ENCODE results near the gene OCA2.
"Not testable (repeated sequence)": the region's sequence is repeated elsewhere in the genome, so short reads cannot be mapped to it uniquely, and the experiment has no call there.

OCA2 gene

DNA sequence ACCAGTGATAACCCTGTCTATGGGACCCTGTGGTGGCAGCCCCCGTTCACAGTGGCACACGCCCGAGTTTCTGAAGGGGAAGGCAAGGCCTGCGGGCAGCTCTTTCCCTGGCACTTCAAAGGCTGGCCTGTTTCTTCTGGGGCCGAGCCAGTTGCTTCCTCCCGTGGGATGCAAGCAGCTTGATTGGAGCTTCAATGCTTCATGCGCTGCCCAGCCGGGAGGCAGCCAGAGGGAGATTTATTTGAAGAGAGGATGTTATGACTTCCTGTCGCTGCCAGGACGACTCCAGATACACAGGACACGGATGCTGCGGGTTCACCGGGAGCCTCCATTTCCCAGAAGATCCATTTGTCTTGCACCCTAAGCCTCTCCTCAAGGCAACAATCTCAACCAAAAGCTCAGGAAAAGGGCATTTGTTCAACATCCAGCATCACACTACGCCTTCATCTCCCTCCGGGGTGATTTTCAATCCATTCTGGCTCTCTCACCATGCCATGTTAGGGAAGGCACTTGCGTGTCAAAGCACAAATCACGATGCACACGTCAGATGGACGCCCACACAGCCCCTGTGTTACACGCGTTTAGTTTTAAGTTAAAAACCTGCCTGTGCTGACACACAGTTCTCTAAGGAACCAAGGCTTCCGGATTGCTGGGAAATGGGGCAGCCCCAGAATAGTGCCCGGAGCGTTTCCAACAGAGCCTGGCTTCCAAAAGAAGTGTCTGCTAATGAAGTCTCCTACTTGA, 330.2 kb downstream of the OCA2 start:
- H2AFZ ChIP-seq (ENCODE audit: low read depth, low read length, severe bottlenecking): no peak overlapping the region
- no peaks in the 10 kb centered on the region for H3F3A ChIP-seq (ENCODE audit: insufficient read depth)
- H3K79me2 ChIP-seq (ENCODE audit: insufficient read depth, low read length): no peaks in the 10 kb centered on the region
- H3K4me2 ChIP-seq (ENCODE audit: low read depth, low read length, poor library complexity, severe bottlenecking): no peak overlapping the region
- no peak overlapping the region for H3K27ac ChIP-seq (ENCODE audit: low read depth, low read length)
- TF ChIP-seq, protein P1, sequence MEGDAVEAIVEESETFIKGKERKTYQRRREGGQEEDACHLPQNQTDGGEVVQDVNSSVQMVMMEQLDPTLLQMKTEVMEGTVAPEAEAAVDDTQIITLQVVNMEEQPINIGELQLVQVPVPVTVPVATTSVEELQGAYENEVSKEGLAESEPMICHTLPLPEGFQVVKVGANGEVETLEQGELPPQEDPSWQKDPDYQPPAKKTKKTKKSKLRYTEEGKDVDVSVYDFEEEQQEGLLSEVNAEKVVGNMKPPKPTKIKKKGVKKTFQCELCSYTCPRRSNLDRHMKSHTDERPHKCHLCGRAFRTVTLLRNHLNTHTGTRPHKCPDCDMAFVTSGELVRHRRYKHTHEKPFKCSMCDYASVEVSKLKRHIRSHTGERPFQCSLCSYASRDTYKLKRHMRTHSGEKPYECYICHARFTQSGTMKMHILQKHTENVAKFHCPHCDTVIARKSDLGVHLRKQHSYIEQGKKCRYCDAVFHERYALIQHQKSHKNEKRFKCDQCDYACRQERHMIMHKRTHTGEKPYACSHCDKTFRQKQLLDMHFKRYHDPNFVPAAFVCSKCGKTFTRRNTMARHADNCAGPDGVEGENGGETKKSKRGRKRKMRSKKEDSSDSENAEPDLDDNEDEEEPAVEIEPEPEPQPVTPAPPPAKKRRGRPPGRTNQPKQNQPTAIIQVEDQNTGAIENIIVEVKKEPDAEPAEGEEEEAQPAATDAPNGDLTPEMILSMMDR (IDR thresholded peaks at IDR 0.05; ENCODE audit: insufficient read depth, low read length, poor library complexity, severe bottlenecking): no peak
- no peak for TF ChIP-seq EZH2phosphoT487 (conservative IDR thresholded peaks at IDR 0.05; ENCODE audit: low read length)
- no peaks in the 10 kb centered on the region for H3K9me2 ChIP-seq (replicated peaks; ENCODE audit: insufficient read depth, low read length)
- no peaks in the 10 kb centered on the region for H3K9me3 ChIP-seq (ENCODE audit: insufficient read depth, low read length)
- no peaks in the 10 kb centered on the region for H4K20me1 ChIP-seq (ENCODE audit: low read depth, low read length)
- H3K36me3 ChIP-seq (ENCODE audit: low read length): no peaks in the 10 kb centered on the region
- H3K4me3 ChIP-seq (ENCODE audit: insufficient read depth, low read length, poor library complexity, severe bottlenecking): no peak overlapping the region
- no peak overlapping the region for H3K9ac ChIP-seq (ENCODE audit: low read length)
- H3K27me3 ChIP-seq (ENCODE audit: low read length): no peaks in the 10 kb centered on the region

DNA sequence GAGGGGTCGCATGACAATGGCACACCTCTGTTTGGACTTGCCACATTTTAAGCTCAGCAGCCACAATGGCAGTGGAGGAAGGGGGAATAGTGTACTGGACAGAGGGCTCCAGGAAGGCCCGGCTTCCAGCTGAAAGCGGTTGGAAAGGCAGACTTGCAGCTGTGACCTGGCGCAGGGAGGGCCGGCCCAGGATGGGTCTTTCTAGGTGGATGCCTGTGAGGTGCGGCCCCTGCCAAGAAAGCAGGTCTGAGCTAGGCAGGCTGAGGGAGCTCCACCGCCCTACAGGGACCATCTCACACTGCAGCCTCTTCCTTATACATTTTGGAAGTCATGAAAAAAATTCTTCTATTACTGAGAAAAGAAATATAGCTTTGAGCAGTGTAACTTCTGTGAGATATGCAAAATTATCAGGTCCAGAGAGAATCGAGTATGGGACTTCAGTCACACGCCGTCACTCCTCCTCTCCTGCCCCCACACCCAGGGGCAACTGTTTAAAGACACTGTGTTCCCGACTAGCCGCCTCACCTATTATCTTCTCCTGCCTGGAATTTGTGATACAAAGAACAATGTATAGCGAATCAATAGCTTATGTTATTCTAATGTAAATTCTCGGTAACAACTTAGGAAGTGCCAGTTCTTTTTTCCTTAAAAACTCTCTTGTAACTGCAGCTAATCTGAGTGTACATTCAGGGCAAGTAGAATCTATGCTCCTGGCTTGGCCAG, 331.0 kb downstream of the OCA2 start:
- Histone ChIP-seq H2AFZ (ENCODE audit: low read depth, low read length, severe bottlenecking) (no peak overlapping the region), H3K36me3 (ENCODE audit: low read length) (no peaks in the 10 kb centered on the region), H3F3A (ENCODE audit: insufficient read depth) (no peaks in the 10 kb centered on the region), H3K27ac (ENCODE audit: low read depth, low read length) (no peak overlapping the region), H3K4me3 (ENCODE audit: insufficient read depth, low read length, poor library complexity, severe bottlenecking) (no peak overlapping the region), H4K20me1 (ENCODE audit: low read depth, low read length) (no peaks in the 10 kb centered on the region), H3K27me3 (ENCODE audit: low read length) (no peaks in the 10 kb centered on the region), H3K79me2 (ENCODE audit: insufficient read depth, low read length) (no peaks in the 10 kb centered on the region), H3K9me2 (replicated peaks; ENCODE audit: insufficient read depth, low read length) (no peaks in the 10 kb centered on the region), H3K9me3 (ENCODE audit: insufficient read depth, low read length) (no peaks in the 10 kb centered on the region), H3K9ac (ENCODE audit: low read length) (no peak overlapping the region), H3K4me2 (ENCODE audit: low read depth, low read length, poor library complexity, severe bottlenecking) (no peak overlapping the region)
- TF ChIP-seq, protein P1 (IDR thresholded peaks at IDR 0.05; ENCODE audit: insufficient read depth, low read length, poor library complexity, severe bottlenecking): no peak
- TF ChIP-seq EZH2phosphoT487 (conservative IDR thresholded peaks at IDR 0.05; ENCODE audit: low read length): no peak

DNA sequence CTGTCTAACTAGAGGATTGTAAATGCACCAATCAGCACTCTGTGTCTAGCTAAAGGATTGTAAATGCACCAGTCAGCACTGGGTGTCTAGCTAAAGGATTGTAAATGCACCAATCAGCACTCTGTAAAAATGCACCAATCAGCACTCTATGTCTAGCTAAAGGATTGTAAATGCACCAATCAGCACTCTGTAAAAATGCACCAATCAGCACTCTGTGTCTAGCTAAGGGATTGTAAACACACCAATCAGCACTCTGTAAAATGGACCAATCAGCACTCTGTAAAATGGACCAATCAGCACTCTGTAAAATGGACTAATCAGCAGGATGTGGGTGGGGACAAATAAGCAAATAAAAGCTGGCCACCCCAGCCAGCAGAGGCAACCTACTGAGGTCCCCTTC, 331.7 kb downstream of the OCA2 start:
- not testable (repeated sequence) for H3K4me2 ChIP-seq (ENCODE audit: low read depth, low read length, poor library complexity, severe bottlenecking); H3K79me2 ChIP-seq (ENCODE audit: insufficient read depth, low read length); H4K20me1 ChIP-seq (ENCODE audit: low read depth, low read length); H3K4me3 ChIP-seq (ENCODE audit: insufficient read depth, low read length, poor library complexity, severe bottlenecking); H3K27me3 ChIP-seq (ENCODE audit: low read length); H3K9me3 ChIP-seq (ENCODE audit: insufficient read depth, low read length); H2AFZ ChIP-seq (ENCODE audit: low read depth, low read length, severe bottlenecking); H3K27ac ChIP-seq (ENCODE audit: low read depth, low read length); H3F3A ChIP-seq (ENCODE audit: insufficient read depth); H3K9ac ChIP-seq (ENCODE audit: low read length); H3K36me3 ChIP-seq (ENCODE audit: low read length); H3K9me2 ChIP-seq (replicated peaks; ENCODE audit: insufficient read depth, low read length)

DNA sequence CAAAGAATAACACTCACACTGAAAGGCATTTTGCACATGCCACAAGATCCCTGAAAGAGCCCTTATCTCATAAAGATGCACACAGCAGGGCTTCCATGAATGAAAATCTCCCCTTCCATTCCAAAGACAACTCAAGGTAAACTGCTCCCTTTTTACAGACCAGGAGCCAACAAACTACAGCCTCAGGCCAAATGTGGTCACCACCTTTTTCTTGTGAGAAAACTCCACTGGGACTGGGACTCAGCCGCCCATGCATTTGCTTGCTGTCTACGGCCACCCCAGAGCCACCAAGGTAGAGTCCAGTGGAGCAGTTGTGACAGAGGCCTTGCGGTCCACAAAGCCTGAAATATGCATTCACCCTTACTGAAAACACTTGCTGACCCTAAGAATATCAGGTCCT, 334.8 kb downstream of the OCA2 start:
- H3K36me3 ChIP-seq (ENCODE audit: low read length): no peaks in the 10 kb centered on the region
- no peak overlapping the region for H3K27ac ChIP-seq (ENCODE audit: low read depth, low read length)
- no peaks in the 10 kb centered on the region for H3F3A ChIP-seq (ENCODE audit: insufficient read depth)
- no peak overlapping the region for H3K9ac ChIP-seq (ENCODE audit: low read length)
- H3K4me3 ChIP-seq (ENCODE audit: insufficient read depth, low read length, poor library complexity, severe bottlenecking): no peak overlapping the region
- H3K4me2 ChIP-seq (ENCODE audit: low read depth, low read length, poor library complexity, severe bottlenecking): no peak overlapping the region
- H3K9me2 ChIP-seq (replicated peaks; ENCODE audit: insufficient read depth, low read length): no peaks in the 10 kb centered on the region
- TF ChIP-seq, protein P1 (IDR thresholded peaks at IDR 0.05; ENCODE audit: insufficient read depth, low read length, poor library complexity, severe bottlenecking): no peak
- no peak for TF ChIP-seq EZH2phosphoT487 (conservative IDR thresholded peaks at IDR 0.05; ENCODE audit: low read length)
- H4K20me1 ChIP-seq (ENCODE audit: low read depth, low read length): no peaks in the 10 kb centered on the region
- no peaks in the 10 kb centered on the region for H3K9me3 ChIP-seq (ENCODE audit: insufficient read depth, low read length)
- no peak overlapping the region for H2AFZ ChIP-seq (ENCODE audit: low read depth, low read length, severe bottlenecking)
- no peaks in the 10 kb centered on the region for H3K27me3 ChIP-seq (ENCODE audit: low read length)
- H3K79me2 ChIP-seq (ENCODE audit: insufficient read depth, low read length): no peaks in the 10 kb centered on the region
